GM18951 (cell line): ENCODE data around the gene SLC7A6OS.

Source experiments
- POLR2A ChIP-seq: IDR thresholded peaks from 4 replicates; pipeline ENCODE4 v1.6.1; 2011; ENCODE audit warnings: mild to moderate bottlenecking; ENCODE audit not compliant: insufficient read length, insufficient read depth; ENCODE audit errors: extremely low read depth
- in situ Hi-C: fragments of 300-500 bp; cut with MboI; formaldehyde crosslinking; loops from one replicate; pipeline ENCODE4 v1.12.0; 2022; ENCODE audit warnings: low sequenced_read_pairs, mixed read lengths, inconsistent platforms; ENCODE audit not compliant: unreplicated experiment

SLC7A6OS gene

GRCh38 chr16:68257906-68258800 is 52.6 kb downstream of the SLC7A6OS start:
- TF ChIP-seq POLR2A = no peak
- in situ Hi-C loops = no loop called here

- in situ Hi-C loops = no loop called here
- TF ChIP-seq POLR2A = no peak
Observed at GRCh38 chr16:68257251-68257905, 53.4 kb downstream of the SLC7A6OS start.

GRCh38 chr16:68255712-68256111 is 55.0 kb downstream of the SLC7A6OS start:
- TF ChIP-seq POLR2A = no peak
- in situ Hi-C loops = no loop called here

GRCh38 chr16:68253721-68254120 is 57.0 kb downstream of the SLC7A6OS start:
- in situ Hi-C loops = no loop called here
- TF ChIP-seq POLR2A = no peak

- no peak for TF ChIP-seq POLR2A
- in situ Hi-C loops = no loop called here
Observed at GRCh38 chr16:68252383-68252782, 58.4 kb downstream of the SLC7A6OS start.

GRCh38 chr16:68251832-68252231 is 58.9 kb downstream of the SLC7A6OS start:
- in situ Hi-C loops = no loop called here
- no peak for TF ChIP-seq POLR2A

- no peak for TF ChIP-seq POLR2A
- in situ Hi-C loops = no loop called here
Observed at GRCh38 chr16:68250951-68251350, 59.8 kb downstream of the SLC7A6OS start.

GRCh38 chr16:68249371-68249770 is 61.4 kb downstream of the SLC7A6OS start:
- in situ Hi-C loops = no loop called here
- no peak for TF ChIP-seq POLR2A
